GM19438 (cell line): ENCODE results near the gene PAX7.

ENCODE experiments used
- ATAC-seq: cut with Tn5 transposase; IDR thresholded peaks from one replicate; pipeline ENCODE4 v1.9.1; 2021; ENCODE audit warnings: low read depth; ENCODE audit not compliant: unreplicated experiment

PAX7 gene

DNA sequence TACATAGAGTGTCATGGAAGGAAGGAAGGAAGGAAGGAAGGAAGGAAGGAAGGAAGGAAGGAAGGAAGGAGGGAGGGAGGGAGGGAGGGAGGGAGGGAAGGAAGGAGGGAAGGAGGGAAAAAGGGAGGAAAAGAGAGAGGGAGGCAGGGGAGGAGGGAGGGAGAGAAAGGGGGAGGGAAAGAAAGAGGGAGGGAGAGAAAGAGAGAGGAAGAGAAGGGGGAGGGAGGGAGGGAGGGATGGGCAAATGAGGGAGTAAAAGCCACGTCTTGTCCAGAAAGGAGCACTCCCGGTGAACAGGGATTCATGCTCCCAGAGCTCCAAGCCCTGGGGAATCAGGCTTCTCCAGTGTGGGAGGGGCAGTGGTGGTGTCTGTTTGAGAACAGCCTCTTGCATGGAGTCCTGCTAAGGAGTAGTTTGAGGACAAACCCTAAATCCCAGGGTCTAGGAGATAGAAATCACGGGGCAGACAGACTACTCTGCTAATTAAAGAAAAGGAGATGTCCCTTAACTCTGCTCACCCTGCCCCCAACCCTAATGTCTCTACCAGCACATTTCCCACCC, 157.3 kb downstream of the PAX7 start:
- no peak for ATAC-seq

DNA sequence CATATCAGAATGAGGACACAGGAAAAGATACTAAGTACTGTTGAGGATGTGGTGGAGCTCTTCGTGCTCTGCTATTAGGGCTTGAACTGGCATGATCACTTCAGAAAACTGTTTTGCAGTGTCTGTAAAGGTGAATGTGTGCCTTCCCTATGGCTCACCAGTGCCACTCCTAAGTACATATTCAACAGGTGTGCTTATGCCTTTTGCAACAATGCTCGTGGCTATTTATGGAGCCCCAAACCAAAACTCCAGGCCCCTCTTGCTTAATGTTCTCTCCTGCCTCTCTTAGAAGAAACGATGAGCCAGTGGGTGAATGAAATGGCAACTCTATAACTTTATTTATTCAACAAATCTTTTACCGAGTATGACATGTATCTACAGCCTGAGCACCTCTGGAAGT, 158.6 kb downstream of the PAX7 start:
- ATAC-seq: no peak

DNA sequence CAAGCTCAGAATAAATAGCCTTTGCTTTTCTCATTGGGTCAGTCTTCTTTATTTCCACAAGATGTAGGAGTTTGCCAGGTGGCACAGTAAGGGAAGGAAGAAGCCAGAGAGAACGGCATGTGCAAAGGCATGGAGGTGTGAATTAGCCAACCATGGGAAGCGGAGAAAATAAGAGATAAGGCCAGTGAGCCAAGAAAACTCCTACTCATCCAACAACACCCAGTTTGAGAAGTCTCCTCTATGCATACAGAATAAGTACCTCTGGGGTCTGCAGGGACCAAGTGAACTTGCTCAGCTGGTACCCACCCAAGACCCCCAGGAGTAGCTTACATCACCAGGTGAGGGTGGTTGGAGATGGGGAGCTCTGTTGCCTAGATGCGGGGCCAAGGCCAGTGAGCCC, 162.1 kb downstream of the PAX7 start:
- ATAC-seq: no peak

DNA sequence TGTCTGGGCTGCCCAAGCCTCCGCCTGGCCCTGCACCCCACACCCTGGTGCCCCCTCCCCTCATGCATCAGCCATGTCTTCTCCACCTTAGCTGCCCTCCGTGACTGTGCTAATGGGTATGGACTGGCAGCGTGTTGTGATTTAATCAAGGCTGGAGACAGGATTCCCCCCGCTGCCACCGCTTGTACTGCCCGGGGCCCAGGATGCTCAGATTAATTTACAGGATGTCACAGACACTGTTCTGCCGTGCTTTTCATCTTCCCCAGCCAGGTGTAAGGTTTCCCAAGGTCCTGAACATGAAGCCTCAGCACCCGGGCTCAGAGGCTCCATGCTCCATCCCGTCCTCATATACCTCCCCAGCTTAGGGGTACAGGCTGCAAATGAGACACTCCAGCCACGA, 162.5 kb downstream of the PAX7 start:
- ATAC-seq: no peak

DNA sequence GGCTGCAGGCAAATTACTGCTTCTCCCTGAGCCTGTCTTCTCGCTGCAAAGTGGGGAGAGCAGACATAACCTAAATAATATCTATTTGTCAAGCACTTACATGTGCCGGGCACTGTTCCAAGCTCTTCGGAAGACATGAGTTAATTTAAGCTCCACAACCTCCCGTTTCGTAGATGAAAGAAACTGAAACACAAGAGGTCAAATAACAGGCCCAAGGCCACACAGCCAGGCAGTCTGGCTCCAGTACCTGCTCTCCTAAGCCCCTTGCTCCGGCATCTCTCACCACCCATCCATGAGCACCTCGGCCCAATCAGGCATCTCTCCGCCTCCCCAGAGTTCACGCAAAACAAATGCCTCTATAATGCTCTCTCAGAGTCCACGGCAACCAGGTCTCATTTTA, 163.4 kb downstream of the PAX7 start:
- no peak for ATAC-seq

DNA sequence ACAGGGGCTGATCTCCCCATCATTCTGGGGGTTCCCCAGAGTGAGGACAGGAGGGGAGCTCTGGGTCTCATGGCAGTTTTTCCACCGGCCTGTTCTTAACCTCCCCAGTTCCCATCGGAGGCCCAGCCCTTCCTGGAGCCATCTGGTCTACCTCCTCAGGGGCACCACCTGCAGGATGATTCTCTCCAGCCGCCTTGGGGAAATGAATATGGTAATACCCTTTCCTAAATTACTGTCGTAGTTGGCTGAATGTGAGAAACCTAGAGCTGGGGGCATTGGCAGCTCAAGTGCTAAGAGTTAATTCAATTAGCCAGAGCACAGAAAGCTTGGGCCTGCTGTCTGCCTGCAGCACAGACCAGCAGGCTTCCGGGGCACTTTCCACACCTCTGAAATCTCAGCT, 163.9 kb downstream of the PAX7 start:
- ATAC-seq: no peak

DNA sequence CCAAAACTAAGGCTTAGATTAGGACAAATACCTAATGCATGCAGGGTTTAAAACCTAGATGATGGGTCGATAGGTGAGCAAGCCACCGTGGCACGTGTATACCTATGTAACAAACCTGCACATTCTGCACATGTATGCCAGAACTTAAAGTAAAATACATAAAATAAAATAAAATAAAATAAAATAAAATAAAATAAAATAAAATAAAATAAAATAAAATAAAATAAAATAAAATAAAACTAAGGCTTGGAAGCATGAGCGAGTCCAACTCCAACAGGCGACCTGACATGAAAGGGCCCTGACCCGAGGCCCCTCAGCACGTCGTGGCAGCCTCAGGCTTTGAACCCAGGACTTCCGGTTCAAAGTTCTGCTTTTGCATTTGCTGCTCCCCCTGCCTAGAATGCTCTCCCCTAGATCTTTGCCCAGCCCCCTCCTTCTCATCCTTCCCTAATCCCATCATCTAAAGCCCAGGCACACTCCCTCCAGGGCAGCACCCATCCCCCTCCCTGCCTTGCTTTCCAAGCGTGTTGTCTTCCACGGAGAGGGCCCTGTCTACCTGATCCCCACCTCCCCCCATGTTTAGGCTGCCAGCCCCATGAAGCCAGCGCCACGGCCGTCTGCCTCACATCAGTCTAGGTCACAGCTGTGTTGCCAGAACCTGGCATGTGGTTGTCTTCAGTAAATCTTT, 164.5 kb downstream of the PAX7 start:
- ATAC-seq: no peak

DNA sequence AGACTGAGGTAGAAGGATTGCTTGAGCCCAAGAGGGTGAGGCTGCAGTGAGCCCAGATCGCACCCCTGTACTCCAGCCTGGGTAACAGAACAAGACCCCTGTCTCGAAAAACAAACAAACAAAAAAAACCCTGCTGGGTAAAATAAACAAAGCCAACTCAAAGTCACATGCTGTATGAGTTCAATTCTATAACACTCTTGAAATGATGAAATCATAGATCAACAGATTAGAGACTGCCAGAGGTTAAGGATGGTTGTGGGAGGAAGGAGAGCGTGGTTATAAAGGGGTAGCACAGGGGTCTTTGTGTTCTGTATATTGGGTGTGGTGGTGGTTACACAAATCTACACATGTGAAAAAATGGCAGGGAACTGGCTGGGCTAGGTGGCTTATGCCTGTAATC, 166.3 kb downstream of the PAX7 start:
- no peak for ATAC-seq
